ENCODE results near the gene TERT.

DNA sequence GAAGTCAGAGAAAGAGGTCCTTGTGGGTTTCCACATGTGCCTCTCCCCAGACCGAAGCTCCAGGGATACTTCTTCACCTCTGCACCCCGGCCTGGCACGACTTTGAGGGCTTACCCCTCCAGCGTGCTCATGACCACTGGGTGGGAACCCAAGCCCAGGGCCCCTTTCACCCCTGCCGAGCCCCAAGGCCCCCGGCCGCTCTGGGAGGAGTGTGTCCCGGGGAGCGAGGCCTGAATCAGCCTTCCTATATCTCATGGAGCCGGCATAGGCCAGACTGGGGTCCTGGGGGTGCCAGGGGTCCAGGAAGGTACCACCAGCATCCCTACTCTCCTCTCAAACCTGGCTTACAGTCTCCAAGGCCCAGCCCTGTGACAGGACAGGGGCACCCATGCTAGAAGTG lies 17.1 kb downstream of the TERT start:
- TF ChIP-seq, protein P1, sequence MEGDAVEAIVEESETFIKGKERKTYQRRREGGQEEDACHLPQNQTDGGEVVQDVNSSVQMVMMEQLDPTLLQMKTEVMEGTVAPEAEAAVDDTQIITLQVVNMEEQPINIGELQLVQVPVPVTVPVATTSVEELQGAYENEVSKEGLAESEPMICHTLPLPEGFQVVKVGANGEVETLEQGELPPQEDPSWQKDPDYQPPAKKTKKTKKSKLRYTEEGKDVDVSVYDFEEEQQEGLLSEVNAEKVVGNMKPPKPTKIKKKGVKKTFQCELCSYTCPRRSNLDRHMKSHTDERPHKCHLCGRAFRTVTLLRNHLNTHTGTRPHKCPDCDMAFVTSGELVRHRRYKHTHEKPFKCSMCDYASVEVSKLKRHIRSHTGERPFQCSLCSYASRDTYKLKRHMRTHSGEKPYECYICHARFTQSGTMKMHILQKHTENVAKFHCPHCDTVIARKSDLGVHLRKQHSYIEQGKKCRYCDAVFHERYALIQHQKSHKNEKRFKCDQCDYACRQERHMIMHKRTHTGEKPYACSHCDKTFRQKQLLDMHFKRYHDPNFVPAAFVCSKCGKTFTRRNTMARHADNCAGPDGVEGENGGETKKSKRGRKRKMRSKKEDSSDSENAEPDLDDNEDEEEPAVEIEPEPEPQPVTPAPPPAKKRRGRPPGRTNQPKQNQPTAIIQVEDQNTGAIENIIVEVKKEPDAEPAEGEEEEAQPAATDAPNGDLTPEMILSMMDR (IDR thresholded peaks at IDR 0.05; ENCODE audit: control extremely low read depth in 1 of 3, insufficient read depth in 1 of 3, low read depth in 1 of 3, low read length in 3 of 3): no peak
- TF ChIP-seq JUN (IDR thresholded peaks at IDR 0.05; ENCODE audit: low read depth, low read length) (no peak), EZH2 (IDR thresholded peaks at IDR 0.05; ENCODE audit: low read depth, low read length, severe bottlenecking) (no peak), BRCA1 (IDR thresholded peaks at IDR 0.05; ENCODE audit: low read depth, low read length) (no peak), POLR2A (IDR thresholded peaks at IDR 0.05; ENCODE audit: control extremely low read depth in 1 of 2, low read depth in 2 of 2, low read length in 2 of 2) (no peak), RAD21 (IDR thresholded peaks at IDR 0.05 in 1 of 2, conservative IDR thresholded peaks at IDR 0.05 in 1 of 2; ENCODE audit: low read depth in 2 of 2, low read length in 2 of 2) (no peak), KDM1A (IDR thresholded peaks at IDR 0.05; ENCODE audit: borderline replicate concordance, low read length) (no peak), POLR2AphosphoS5 (IDR thresholded peaks at IDR 0.05; ENCODE audit: low read depth, low read length) (no peak), EGR1 (IDR thresholded peaks at IDR 0.05; ENCODE audit: borderline replicate concordance, low read depth, low read length) (no peak), NRF1 (IDR thresholded peaks at IDR 0.05; ENCODE audit: low read depth, low read length) (no peak), SP2 (IDR thresholded peaks at IDR 0.05; ENCODE audit: low read length) (no peak)
- TF ChIP-seq, protein P2, sequence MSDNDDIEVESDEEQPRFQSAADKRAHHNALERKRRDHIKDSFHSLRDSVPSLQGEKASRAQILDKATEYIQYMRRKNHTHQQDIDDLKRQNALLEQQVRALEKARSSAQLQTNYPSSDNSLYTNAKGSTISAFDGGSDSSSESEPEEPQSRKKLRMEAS (IDR thresholded peaks at IDR 0.05): no peak
